ENCODE results near the gene PBXIP1. TPM values are rescaled to one million over a fixed set of nuclear protein-coding genes. Genes with fewer than 3 reads are reported as not detected.

Gene PBXIP1
- total and polyA plus RNA-seq, 2 of the 13 experiments (the other 11 are each of a cell fraction or from before 2014, with no cell fraction given) = 16.3 to 31.9 TPM

DNA sequence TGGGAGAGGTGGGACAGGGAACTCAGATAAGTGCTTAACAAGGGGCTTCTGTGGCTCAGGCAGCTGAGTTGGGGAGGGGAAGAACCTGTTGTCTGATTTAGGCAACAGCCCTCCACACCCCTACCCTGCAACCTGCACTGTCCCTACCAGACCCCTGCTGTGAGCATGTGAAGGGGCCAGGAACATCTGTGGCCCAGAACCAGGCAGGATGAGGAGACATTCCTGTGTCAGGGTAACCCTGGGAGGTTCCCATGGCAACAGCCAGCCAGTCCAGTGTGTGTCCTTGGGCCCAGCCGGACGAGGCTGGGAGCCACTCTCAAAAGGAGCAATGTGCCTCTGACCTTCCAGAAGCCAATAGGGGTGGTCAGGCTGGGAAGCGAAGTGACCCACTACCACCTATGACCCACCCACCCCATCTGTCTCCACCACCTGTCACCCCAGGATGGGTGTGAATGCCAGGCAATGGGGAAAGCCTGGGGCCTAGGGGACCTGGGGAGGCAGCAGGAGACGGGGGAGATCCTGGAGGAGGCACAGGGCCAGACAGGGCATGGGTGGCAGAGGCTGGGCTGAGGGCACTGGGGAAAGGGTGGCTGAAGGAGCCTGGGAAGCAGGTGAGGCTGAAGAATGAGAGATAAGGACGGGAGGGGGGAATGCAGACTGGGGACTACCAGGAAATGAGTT is 14.4 kb downstream of the PBXIP1 start (continued):
- no peak for TF ChIP-seq THAP11 (CRISPR knock-in tag; IDR thresholded peaks at IDR 0.05)
- TF ChIP-seq ZNF879 (CRISPR knock-in tag; IDR thresholded peaks at IDR 0.05) = no peak
- TF ChIP-seq NPAS2 (CRISPR knock-in tag; IDR thresholded peaks at IDR 0.05; ENCODE audit: borderline replicate concordance) = no peak
- no peak for TF ChIP-seq ZNF619 (CRISPR knock-in tag; IDR thresholded peaks at IDR 0.05)
- TF ChIP-seq PRMT3 (CRISPR knock-in tag; IDR thresholded peaks at IDR 0.05; ENCODE audit: borderline replicate concordance, low read depth) = no peak
- TF ChIP-seq, protein P1, sequence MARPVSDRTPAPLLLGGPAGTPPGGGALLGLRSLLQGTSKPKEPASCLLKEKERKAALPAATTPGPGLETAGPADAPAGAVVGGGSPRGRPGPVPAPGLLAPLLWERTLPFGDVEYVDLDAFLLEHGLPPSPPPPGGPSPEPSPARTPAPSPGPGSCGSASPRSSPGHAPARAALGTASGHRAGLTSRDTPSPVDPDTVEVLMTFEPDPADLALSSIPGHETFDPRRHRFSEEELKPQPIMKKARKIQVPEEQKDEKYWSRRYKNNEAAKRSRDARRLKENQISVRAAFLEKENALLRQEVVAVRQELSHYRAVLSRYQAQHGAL (CRISPR knock-in tag; IDR thresholded peaks at IDR 0.05; ENCODE audit: not compliant biosample characterization) = no peak
- TF ChIP-seq RXRA (CRISPR knock-in tag; IDR thresholded peaks at IDR 0.05) = peak; percentile 35; the same call in 1 of the 2 replicates
- TF ChIP-seq, protein P2, sequence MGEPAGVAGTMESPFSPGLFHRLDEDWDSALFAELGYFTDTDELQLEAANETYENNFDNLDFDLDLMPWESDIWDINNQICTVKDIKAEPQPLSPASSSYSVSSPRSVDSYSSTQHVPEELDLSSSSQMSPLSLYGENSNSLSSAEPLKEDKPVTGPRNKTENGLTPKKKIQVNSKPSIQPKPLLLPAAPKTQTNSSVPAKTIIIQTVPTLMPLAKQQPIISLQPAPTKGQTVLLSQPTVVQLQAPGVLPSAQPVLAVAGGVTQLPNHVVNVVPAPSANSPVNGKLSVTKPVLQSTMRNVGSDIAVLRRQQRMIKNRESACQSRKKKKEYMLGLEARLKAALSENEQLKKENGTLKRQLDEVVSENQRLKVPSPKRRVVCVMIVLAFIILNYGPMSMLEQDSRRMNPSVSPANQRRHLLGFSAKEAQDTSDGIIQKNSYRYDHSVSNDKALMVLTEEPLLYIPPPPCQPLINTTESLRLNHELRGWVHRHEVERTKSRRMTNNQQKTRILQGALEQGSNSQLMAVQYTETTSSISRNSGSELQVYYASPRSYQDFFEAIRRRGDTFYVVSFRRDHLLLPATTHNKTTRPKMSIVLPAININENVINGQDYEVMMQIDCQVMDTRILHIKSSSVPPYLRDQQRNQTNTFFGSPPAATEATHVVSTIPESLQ (CRISPR knock-in tag; conservative IDR thresholded peaks at IDR 0.05) = no peak
- TF ChIP-seq, protein P3, sequence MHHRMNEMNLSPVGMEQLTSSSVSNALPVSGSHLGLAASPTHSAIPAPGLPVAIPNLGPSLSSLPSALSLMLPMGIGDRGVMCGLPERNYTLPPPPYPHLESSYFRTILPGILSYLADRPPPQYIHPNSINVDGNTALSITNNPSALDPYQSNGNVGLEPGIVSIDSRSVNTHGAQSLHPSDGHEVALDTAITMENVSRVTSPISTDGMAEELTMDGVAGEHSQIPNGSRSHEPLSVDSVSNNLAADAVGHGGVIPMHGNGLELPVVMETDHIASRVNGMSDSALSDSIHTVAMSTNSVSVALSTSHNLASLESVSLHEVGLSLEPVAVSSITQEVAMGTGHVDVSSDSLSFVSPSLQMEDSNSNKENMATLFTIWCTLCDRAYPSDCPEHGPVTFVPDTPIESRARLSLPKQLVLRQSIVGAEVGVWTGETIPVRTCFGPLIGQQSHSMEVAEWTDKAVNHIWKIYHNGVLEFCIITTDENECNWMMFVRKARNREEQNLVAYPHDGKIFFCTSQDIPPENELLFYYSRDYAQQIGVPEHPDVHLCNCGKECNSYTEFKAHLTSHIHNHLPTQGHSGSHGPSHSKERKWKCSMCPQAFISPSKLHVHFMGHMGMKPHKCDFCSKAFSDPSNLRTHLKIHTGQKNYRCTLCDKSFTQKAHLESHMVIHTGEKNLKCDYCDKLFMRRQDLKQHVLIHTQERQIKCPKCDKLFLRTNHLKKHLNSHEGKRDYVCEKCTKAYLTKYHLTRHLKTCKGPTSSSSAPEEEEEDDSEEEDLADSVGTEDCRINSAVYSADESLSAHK (CRISPR knock-in tag; IDR thresholded peaks at IDR 0.05; ENCODE audit: borderline replicate concordance) = no peak
- TF ChIP-seq REPIN1 (CRISPR knock-in tag; IDR thresholded peaks at IDR 0.05; ENCODE audit: borderline replicate concordance, low read depth) = no peak
- TF ChIP-seq, protein P4, sequence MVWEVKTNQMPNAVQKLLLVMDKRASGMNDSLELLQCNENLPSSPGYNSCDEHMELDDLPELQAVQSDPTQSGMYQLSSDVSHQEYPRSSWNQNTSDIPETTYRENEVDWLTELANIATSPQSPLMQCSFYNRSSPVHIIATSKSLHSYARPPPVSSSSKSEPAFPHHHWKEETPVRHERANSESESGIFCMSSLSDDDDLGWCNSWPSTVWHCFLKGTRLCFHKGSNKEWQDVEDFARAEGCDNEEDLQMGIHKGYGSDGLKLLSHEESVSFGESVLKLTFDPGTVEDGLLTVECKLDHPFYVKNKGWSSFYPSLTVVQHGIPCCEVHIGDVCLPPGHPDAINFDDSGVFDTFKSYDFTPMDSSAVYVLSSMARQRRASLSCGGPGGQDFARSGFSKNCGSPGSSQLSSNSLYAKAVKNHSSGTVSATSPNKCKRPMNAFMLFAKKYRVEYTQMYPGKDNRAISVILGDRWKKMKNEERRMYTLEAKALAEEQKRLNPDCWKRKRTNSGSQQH (CRISPR knock-in tag; IDR thresholded peaks at IDR 0.05; ENCODE audit: low read depth) = no peak
- TF ChIP-seq, protein P5, sequence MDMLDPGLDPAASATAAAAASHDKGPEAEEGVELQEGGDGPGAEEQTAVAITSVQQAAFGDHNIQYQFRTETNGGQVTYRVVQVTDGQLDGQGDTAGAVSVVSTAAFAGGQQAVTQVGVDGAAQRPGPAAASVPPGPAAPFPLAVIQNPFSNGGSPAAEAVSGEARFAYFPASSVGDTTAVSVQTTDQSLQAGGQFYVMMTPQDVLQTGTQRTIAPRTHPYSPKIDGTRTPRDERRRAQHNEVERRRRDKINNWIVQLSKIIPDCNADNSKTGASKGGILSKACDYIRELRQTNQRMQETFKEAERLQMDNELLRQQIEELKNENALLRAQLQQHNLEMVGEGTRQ (IDR thresholded peaks at IDR 0.05; ENCODE audit: low read depth, low read length) = no peak
- TF ChIP-seq, protein P5 (CRISPR knock-in tag; IDR thresholded peaks at IDR 0.05; ENCODE audit: borderline replicate concordance) = no peak
- TF ChIP-seq ZNF713 (CRISPR knock-in tag; IDR thresholded peaks at IDR 0.05) = 0 out of 2 replicates have a peak, but pooled peaks have one; percentile 66
- TF ChIP-seq GABPB1 (CRISPR knock-in tag; IDR thresholded peaks at IDR 0.05) = no peak
- TF ChIP-seq CEBPG (CRISPR knock-in tag; IDR thresholded peaks at IDR 0.05) = no peak
- TF ChIP-seq ZNF350 (CRISPR knock-in tag; IDR thresholded peaks at IDR 0.05; ENCODE audit: borderline replicate concordance, low read depth) = 0 out of 2 replicates have a peak, but pooled peaks have one; percentile 29
- TF ChIP-seq ZNF124 (CRISPR knock-in tag; IDR thresholded peaks at IDR 0.05) = no peak
- no peak for TF ChIP-seq SP140L (CRISPR knock-in tag; IDR thresholded peaks at IDR 0.05; ENCODE audit: borderline replicate concordance)
- no peak for TF ChIP-seq SIX1 (CRISPR knock-in tag; IDR thresholded peaks at IDR 0.05; ENCODE audit: borderline replicate concordance)
- no peak for TF ChIP-seq ZNF749 (CRISPR knock-in tag; IDR thresholded peaks at IDR 0.05; ENCODE audit: borderline replicate concordance)
